Measurements from ENCODE around the gene FBLIM1. TPM values are rescaled to one million over a fixed set of nuclear protein-coding genes. Genes with fewer than 3 reads are reported as not detected.

Gene FBLIM1
- total RNA-seq, 1 experiment from 2014 or later: 78.3 TPM

DNA sequence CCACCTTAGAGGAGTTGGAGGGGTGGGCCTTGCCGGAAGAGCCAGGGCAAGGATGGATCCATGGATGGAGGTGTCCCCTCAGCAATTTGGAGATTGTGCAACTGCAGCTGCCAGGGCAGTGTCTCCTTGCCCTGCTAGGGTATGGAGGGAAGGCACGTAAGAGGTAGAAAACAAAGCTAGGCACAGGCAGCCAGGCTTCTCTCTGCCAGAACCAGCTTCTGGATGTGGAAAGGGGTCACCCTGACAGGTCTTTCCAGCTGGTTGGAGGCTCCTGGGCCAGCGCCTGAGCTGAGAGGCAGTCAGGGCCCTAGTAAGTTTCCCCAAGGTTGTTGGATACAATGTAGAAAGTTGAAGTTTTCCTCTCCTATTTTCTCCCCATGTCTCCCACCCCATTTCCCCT, 37.7 kb upstream of the FBLIM1 start:
- Mint-ChIP-seq H3K36me3 (peaks cover 21% of the 10 kb centered on the region), H3K4me1 (no peaks in the 10 kb centered on the region), H3K9me3 (no peaks in the 10 kb centered on the region), H3K4me3 (no peak overlapping the region), H3K27ac (no peak overlapping the region), H3K27me3 (ENCODE audit: low read depth) (no peaks in the 10 kb centered on the region)
- DNase-seq (ENCODE audit: low spot score): no peak
- POLR2A ChIA-PET: no interaction called here
- TF ChIP-seq ZNF219 (CRISPR knock-in tag; IDR thresholded peaks at IDR 0.05; ENCODE audit: borderline replicate concordance) (no peak), MXD4 (CRISPR knock-in tag; IDR thresholded peaks at IDR 0.05; ENCODE audit: borderline replicate concordance) (no peak), NFATC4 (CRISPR knock-in tag; IDR thresholded peaks at IDR 0.05) (no peak), OVOL2 (CRISPR knock-in tag; IDR thresholded peaks at IDR 0.05; ENCODE audit: borderline replicate concordance) (no peak), NR2C2 (CRISPR knock-in tag; IDR thresholded peaks at IDR 0.05) (no peak), ELF4 (CRISPR knock-in tag; IDR thresholded peaks at IDR 0.05; ENCODE audit: low read depth) (no peak)
- CTCF ChIA-PET: no interaction called here
- no peak for ATAC-seq

DNA sequence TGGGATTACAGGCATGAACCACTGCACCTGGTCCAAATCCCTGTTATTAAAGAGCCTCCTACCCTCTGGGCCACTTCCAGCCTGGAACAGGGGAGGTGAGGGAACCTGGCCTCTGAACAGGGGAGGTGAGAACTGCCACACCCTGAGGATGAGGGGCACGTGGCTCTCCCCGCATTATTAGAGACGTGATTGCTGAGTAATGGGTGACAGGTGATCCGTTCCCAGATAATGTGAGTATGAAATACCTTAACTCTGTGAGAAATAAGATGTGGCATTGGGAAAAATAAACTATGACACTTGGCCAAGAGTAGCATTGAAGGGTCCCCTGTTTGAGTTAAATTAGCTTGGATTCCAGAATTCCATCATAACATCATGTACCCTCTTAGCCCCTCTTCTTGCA, 36.2 kb upstream of the FBLIM1 start:
- Mint-ChIP-seq H3K9me3 (no peaks in the 10 kb centered on the region), H3K27ac (no peak overlapping the region), H3K27me3 (ENCODE audit: low read depth) (no peaks in the 10 kb centered on the region), H3K4me1 (no peaks in the 10 kb centered on the region), H3K4me3 (no peak overlapping the region), H3K36me3 (peaks cover 18% of the 10 kb centered on the region)
- DNase-seq (ENCODE audit: low spot score) (no peak), ATAC-seq (no peak)
- TF ChIP-seq, protein P1, sequence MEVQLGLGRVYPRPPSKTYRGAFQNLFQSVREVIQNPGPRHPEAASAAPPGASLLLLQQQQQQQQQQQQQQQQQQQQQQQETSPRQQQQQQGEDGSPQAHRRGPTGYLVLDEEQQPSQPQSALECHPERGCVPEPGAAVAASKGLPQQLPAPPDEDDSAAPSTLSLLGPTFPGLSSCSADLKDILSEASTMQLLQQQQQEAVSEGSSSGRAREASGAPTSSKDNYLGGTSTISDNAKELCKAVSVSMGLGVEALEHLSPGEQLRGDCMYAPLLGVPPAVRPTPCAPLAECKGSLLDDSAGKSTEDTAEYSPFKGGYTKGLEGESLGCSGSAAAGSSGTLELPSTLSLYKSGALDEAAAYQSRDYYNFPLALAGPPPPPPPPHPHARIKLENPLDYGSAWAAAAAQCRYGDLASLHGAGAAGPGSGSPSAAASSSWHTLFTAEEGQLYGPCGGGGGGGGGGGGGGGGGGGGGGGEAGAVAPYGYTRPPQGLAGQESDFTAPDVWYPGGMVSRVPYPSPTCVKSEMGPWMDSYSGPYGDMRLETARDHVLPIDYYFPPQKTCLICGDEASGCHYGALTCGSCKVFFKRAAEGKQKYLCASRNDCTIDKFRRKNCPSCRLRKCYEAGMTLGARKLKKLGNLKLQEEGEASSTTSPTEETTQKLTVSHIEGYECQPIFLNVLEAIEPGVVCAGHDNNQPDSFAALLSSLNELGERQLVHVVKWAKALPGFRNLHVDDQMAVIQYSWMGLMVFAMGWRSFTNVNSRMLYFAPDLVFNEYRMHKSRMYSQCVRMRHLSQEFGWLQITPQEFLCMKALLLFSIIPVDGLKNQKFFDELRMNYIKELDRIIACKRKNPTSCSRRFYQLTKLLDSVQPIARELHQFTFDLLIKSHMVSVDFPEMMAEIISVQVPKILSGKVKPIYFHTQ (CRISPR knock-in tag; IDR thresholded peaks at IDR 0.05): no peak
- TF ChIP-seq FOXJ3 (CRISPR knock-in tag; IDR thresholded peaks at IDR 0.05; ENCODE audit: borderline replicate concordance): no peak
- no peak for TF ChIP-seq SMAD3 (CRISPR knock-in tag; IDR thresholded peaks at IDR 0.05; ENCODE audit: borderline replicate concordance)
- TF ChIP-seq, protein P2, sequence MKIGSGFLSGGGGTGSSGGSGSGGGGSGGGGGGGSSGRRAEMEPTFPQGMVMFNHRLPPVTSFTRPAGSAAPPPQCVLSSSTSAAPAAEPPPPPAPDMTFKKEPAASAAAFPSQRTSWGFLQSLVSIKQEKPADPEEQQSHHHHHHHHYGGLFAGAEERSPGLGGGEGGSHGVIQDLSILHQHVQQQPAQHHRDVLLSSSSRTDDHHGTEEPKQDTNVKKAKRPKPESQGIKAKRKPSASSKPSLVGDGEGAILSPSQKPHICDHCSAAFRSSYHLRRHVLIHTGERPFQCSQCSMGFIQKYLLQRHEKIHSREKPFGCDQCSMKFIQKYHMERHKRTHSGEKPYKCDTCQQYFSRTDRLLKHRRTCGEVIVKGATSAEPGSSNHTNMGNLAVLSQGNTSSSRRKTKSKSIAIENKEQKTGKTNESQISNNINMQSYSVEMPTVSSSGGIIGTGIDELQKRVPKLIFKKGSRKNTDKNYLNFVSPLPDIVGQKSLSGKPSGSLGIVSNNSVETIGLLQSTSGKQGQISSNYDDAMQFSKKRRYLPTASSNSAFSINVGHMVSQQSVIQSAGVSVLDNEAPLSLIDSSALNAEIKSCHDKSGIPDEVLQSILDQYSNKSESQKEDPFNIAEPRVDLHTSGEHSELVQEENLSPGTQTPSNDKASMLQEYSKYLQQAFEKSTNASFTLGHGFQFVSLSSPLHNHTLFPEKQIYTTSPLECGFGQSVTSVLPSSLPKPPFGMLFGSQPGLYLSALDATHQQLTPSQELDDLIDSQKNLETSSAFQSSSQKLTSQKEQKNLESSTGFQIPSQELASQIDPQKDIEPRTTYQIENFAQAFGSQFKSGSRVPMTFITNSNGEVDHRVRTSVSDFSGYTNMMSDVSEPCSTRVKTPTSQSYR (CRISPR knock-in tag; IDR thresholded peaks at IDR 0.05): no peak
- no peak for TF ChIP-seq PRRX2 (CRISPR knock-in tag; IDR thresholded peaks at IDR 0.05)
- no peak for TF ChIP-seq MYBL2 (CRISPR knock-in tag; IDR thresholded peaks at IDR 0.05)
- TF ChIP-seq CREB1 (CRISPR knock-in tag; IDR thresholded peaks at IDR 0.05): no peak
- no peak for TF ChIP-seq KAT7 (CRISPR knock-in tag; IDR thresholded peaks at IDR 0.05; ENCODE audit: borderline replicate concordance)
- POLR2A ChIA-PET: no interaction called here
- CTCF ChIA-PET: interaction anchor here (0.6 to 3.4 kb wide), 3 partner anchors 14 to 40 kb away, joined by 3 to 15 read pairs (median 4); partner anchors contain the start of gene SLC25A34

DNA sequence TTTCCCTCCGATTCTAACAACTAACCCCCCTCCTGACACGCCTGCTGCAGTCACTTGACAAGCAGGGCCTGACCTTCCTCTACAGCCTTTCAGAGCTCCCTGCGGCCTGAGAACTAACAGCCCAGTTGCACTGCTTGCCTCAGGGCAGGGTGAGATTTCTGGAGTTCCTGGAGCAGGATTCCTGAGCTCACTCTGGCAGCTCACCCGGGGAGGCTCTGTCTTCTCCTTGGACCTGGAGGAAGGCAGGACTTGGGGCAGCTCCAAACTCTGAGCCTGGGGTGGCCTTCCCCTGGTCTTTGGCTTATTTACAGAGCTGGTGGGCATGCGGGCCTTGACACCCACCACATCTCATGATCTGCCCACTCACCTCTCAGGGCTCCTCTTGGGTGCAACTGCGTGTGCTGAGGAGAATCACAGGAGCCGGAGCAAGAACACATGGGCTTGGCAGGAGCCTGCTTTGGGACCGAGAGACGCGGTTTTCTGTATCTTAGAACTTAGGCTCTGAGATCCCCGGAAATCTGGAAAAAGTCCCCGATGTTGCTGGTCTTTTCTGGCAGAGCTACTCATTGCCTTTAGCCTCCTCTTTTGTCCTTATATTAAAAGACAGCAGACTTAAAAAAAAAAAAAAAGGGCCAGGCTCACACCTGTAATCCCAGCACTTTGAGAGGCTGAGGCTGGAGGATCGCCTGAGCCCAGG, 35.6 kb upstream of the FBLIM1 start:
- Mint-ChIP-seq H3K9me3 (no peaks in the 10 kb centered on the region), H3K4me3 (no peak overlapping the region), H3K4me1 (no peaks in the 10 kb centered on the region), H3K27me3 (ENCODE audit: low read depth) (no peaks in the 10 kb centered on the region), H3K36me3 (peaks cover 23% of the 10 kb centered on the region), H3K27ac (no peak overlapping the region)
- ATAC-seq (no peak), DNase-seq (ENCODE audit: low spot score) (no peak)
- ChIA-PET POLR2A (interaction anchor here (0.8 kb wide), 1 partner anchor 34 kb away, joined by 3 read pairs; no protein-coding TSS in a partner anchor), CTCF (interaction anchor here (0.6 to 3.4 kb wide), 4 partner anchors 13 to 39 kb away, joined by 3 to 15 read pairs (median 4); partner anchors contain the start of gene SLC25A34)
- TF ChIP-seq, protein P3, sequence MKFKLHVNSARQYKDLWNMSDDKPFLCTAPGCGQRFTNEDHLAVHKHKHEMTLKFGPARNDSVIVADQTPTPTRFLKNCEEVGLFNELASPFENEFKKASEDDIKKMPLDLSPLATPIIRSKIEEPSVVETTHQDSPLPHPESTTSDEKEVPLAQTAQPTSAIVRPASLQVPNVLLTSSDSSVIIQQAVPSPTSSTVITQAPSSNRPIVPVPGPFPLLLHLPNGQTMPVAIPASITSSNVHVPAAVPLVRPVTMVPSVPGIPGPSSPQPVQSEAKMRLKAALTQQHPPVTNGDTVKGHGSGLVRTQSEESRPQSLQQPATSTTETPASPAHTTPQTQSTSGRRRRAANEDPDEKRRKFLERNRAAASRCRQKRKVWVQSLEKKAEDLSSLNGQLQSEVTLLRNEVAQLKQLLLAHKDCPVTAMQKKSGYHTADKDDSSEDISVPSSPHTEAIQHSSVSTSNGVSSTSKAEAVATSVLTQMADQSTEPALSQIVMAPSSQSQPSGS (CRISPR knock-in tag; IDR thresholded peaks at IDR 0.05; ENCODE audit: borderline replicate concordance, low read depth): no peak
- TF ChIP-seq SOX15 (CRISPR knock-in tag; IDR thresholded peaks at IDR 0.05) (no peak), GTF2I (CRISPR knock-in tag; conservative IDR thresholded peaks at IDR 0.05) (no peak), ZNF138 (CRISPR knock-in tag; conservative IDR thresholded peaks at IDR 0.05) (no peak), ESRRA (CRISPR knock-in tag; IDR thresholded peaks at IDR 0.05; ENCODE audit: borderline replicate concordance) (no peak), CBFB (CRISPR knock-in tag; IDR thresholded peaks at IDR 0.05; ENCODE audit: low read depth) (no peak)
- TF ChIP-seq, protein P4, sequence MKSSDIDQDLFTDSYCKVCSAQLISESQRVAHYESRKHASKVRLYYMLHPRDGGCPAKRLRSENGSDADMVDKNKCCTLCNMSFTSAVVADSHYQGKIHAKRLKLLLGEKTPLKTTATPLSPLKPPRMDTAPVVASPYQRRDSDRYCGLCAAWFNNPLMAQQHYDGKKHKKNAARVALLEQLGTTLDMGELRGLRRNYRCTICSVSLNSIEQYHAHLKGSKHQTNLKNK (CRISPR knock-in tag; IDR thresholded peaks at IDR 0.05): no peak
- TF ChIP-seq, protein P5, sequence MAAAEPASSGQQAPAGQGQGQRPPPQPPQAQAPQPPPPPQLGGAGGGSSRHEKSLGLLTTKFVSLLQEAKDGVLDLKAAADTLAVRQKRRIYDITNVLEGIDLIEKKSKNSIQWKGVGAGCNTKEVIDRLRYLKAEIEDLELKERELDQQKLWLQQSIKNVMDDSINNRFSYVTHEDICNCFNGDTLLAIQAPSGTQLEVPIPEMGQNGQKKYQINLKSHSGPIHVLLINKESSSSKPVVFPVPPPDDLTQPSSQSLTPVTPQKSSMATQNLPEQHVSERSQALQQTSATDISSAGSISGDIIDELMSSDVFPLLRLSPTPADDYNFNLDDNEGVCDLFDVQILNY (CRISPR knock-in tag; IDR thresholded peaks at IDR 0.05): no peak

All from WTC11 (cell line).